ENCODE measurements around the gene TSPAN11. TPM values are rescaled to one million over a fixed set of nuclear protein-coding genes. Genes with fewer than 3 reads are reported as not detected.

Gene TSPAN11
- total RNA-seq, result 0.23 and 3.7 TPM in 2 replicates

GRCh38 chr12:30926243-30927221, at the start of gene TSPAN11:
Gene TSPAN11 (plus strand): TSS chr12:30926748. CDS start chr12:30953992, 27,244 bp downstream.

Other genes with a start within 250 kb of the TSPAN11 start
- gene IPO8, start 230.9 kb upstream of the TSPAN11 start, total RNA-seq, result 11.4 and 20.5 TPM in 2 replicates
- gene CAPRIN2, start 171.8 kb upstream of the TSPAN11 start, total RNA-seq, result 14.6 and 42.6 TPM in 2 replicates
- 3.0 and 5.4 TPM in 2 replicates for gene DDX11, start 147.1 kb downstream of the TSPAN11 start, total RNA-seq

Measured in pericardium fibroblast (primary cell).